Uterus (tissue), 4 donors: ENCODE measurements around the gene MXD4. TPM values are rescaled to one million over a fixed set of nuclear protein-coding genes. Genes with fewer than 3 reads are reported as not detected.

ENCODE experiments used
- DNase-seq, 2 donors: peaks; one replicate each; pipeline ENCODE4 v3.0.0-alpha.2; 2019 to 2020
- H3K27ac ChIP-seq, 2 donors: fragments of 200-600 bp; sonication (generic); 1 replicate in 1 of 2; 2 replicates in 1 of 2; pipeline ENCODE4 v1.5.1; 2016 to 2018
- H3K27me3 ChIP-seq, 2 donors: fragments of 200-600 bp; sonication (generic); one replicate each; pipeline ENCODE4 v1.5.1; 2018 to 2019; ENCODE audit warnings: control low read depth in 1 of 2
- H3K36me3 ChIP-seq, 2 donors: fragments of 200-600 bp; sonication (generic); one replicate each; pipeline ENCODE4 v1.5.1; 2019; ENCODE audit warnings: control low read depth in 1 of 2
- H3K4me1 ChIP-seq, 2 donors: fragments of 200-600 bp; sonication (generic); one replicate each; pipeline ENCODE4 v1.5.1; 2018 to 2019; ENCODE audit warnings: control low read depth in 1 of 2
- H3K4me3 ChIP-seq, 2 donors: fragments of 200-600 bp; sonication (generic); 1 replicate in 1 of 2; 2 replicates in 1 of 2; pipeline ENCODE4 v1.5.1; 2018 to 2019; ENCODE audit warnings: mild to moderate bottlenecking in 1 of 2
- H3K9me3 ChIP-seq, 2 donors: fragments of 200-600 bp; sonication (generic); one replicate each; pipeline ENCODE4 v1.5.1; 2019; ENCODE audit warnings: control low read depth in 1 of 2
- CTCF ChIP-seq, 4 experiments: fragments of 200-600 bp in 2 of 4; fragments of 450-650 bp in 2 of 4; sonication (generic) in 2 of 4; IDR thresholded peaks; one replicate each; pipeline ENCODE4 v1.5.1; 2016 to 2019; ENCODE audit warnings: antibody characterized with exemption in 4 of 4, mild to moderate bottlenecking in 2 of 4, moderate library complexity in 1 of 4
- POLR2A ChIP-seq, 2 donors: fragments of 450-650 bp; IDR thresholded peaks; one replicate each; pipeline ENCODE4 v1.6.1; 2016; ENCODE audit warnings: antibody characterized with exemption in 2 of 2, mild to moderate bottlenecking in 1 of 2, moderate library complexity in 1 of 2
- intact Hi-C: fragments of 100-400 bp; cut with DNase I; formaldehyde crosslinking; loops from one replicate; pipeline ENCODE4 v1.15.1; 2023; ENCODE audit warnings: low total_unique reads
- total RNA-seq, 4 donors: library from RNA; depleted of rRNA in 3 of 4; stranded (reverse); fragments of >200 nt in 3 of 4; gene quantifications; one replicate each; pipeline versions ENCODE4 v1.1.0 to v1.2.4, GENCODE V29; 2014 to 2023
- donor health status: DM: yes; HTN: yes; CAD: no.

Gene MXD4
- total RNA-seq, 4 donors from 2014 or later, result 15.4 to 53.1 (median 31.8) TPM

GRCh38 chr4:2256156-2256731 is 5.7 kb downstream of the MXD4 start:
- no peaks in the 10 kb centered on the region for H3K36me3 ChIP-seq
- no peak overlapping the region for H3K4me3 ChIP-seq
- no peaks in the 10 kb centered on the region for H3K27me3 ChIP-seq
- peak overlapping the region; percentile 89 to 93 for H3K27ac ChIP-seq
- no peaks in the 10 kb centered on the region for H3K9me3 ChIP-seq
- DNase-seq, result peak; percentile 43 to 50
- H3K4me1 ChIP-seq, result peaks cover 9 to 55% of the 10 kb centered on the region in 2 donors
- TF ChIP-seq CTCF (IDR thresholded peaks at IDR 0.05) (no peak), POLR2A (IDR thresholded peaks at IDR 0.05) (no peak)
- intact Hi-C loops, result no loop called here

GRCh38 chr4:2255501-2256155 is 6.3 kb downstream of the MXD4 start:
- DNase-seq, result peak; percentile 59 to 63
- H3K27me3 ChIP-seq, result no peaks in the 10 kb centered on the region
- H3K4me1 ChIP-seq, result peaks cover 9 to 54% of the 10 kb centered on the region in 2 donors
- peak overlapping the region; percentile 89 to 93 for H3K27ac ChIP-seq
- TF ChIP-seq POLR2A (IDR thresholded peaks at IDR 0.05) (peak in 1 of 2 donors; percentile 3), CTCF (IDR thresholded peaks at IDR 0.05) (no peak)
- intact Hi-C loops, result no loop called here
- H3K36me3 ChIP-seq, result no peaks in the 10 kb centered on the region
- no peak overlapping the region for H3K4me3 ChIP-seq
- no peaks in the 10 kb centered on the region for H3K9me3 ChIP-seq

GRCh38 chr4:2254665-2255500 is 7.0 kb downstream of the MXD4 start:
- H3K27me3 ChIP-seq, result no peaks in the 10 kb centered on the region
- intact Hi-C loops, result no loop called here
- peaks cover 9 to 47% of the 10 kb centered on the region in 2 donors for H3K4me1 ChIP-seq
- TF ChIP-seq POLR2A (IDR thresholded peaks at IDR 0.05) (no peak), CTCF (IDR thresholded peaks at IDR 0.05) (no peak)
- no peaks in the 10 kb centered on the region for H3K36me3 ChIP-seq
- DNase-seq, result peak in 1 of 2 donors; percentile 13
- H3K27ac ChIP-seq, result peak overlapping the region; percentile 89 to 93
- no peaks in the 10 kb centered on the region for H3K9me3 ChIP-seq
- no peak overlapping the region for H3K4me3 ChIP-seq

GRCh38 chr4:2253160-2254084 is 8.5 kb downstream of the MXD4 start:
- Histone ChIP-seq H3K27me3 (no peaks in the 10 kb centered on the region), H3K27ac (no peak overlapping the region), H3K9me3 (no peaks in the 10 kb centered on the region), H3K4me3 (no peak overlapping the region), H3K4me1 (peaks cover 9 to 37% of the 10 kb centered on the region in 2 donors), H3K36me3 (no peaks in the 10 kb centered on the region)
- intact Hi-C loops, result no loop called here
- TF ChIP-seq CTCF (IDR thresholded peaks at IDR 0.05), result no peak
- TF ChIP-seq POLR2A (IDR thresholded peaks at IDR 0.05), result no peak
- peak in 1 of 2 donors; percentile 17 for DNase-seq
